Measurements from ENCODE around the gene SEPTIN7.

GRCh38 chr7:35792873-35793489 lies 7.9 kb upstream of the SEPTIN7 start:
- TF ChIP-seq HNRNPL (IDR thresholded peaks at IDR 0.05; ENCODE audit: low read depth, low read length) (no peak), CTCF (CRISPR knock-in tag; IDR thresholded peaks at IDR 0.05) (no peak)
- TF ChIP-seq, protein P1, sequence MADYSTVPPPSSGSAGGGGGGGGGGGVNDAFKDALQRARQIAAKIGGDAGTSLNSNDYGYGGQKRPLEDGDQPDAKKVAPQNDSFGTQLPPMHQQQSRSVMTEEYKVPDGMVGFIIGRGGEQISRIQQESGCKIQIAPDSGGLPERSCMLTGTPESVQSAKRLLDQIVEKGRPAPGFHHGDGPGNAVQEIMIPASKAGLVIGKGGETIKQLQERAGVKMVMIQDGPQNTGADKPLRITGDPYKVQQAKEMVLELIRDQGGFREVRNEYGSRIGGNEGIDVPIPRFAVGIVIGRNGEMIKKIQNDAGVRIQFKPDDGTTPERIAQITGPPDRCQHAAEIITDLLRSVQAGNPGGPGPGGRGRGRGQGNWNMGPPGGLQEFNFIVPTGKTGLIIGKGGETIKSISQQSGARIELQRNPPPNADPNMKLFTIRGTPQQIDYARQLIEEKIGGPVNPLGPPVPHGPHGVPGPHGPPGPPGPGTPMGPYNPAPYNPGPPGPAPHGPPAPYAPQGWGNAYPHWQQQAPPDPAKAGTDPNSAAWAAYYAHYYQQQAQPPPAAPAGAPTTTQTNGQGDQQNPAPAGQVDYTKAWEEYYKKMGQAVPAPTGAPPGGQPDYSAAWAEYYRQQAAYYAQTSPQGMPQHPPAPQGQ (CRISPR knock-in tag; IDR thresholded peaks at IDR 0.05; ENCODE audit: borderline replicate concordance) = no peak

All from HepG2 (cell line).